Ramos (cell line): ENCODE measurements around the gene ABCA12.
"Not testable (repeated sequence)": the region's sequence is repeated elsewhere in the genome, so short reads cannot be mapped to it uniquely, and the experiment has no call there.

Source experiments
- in situ Hi-C: fragments of 300-500 bp; cut with MboI; formaldehyde crosslinking; loops from one replicate; pipeline ENCODE4 v1.14.3; 2022; ENCODE audit warnings: low sequenced_read_pairs; ENCODE audit not compliant: unreplicated experiment

Gene ABCA12, protein sequence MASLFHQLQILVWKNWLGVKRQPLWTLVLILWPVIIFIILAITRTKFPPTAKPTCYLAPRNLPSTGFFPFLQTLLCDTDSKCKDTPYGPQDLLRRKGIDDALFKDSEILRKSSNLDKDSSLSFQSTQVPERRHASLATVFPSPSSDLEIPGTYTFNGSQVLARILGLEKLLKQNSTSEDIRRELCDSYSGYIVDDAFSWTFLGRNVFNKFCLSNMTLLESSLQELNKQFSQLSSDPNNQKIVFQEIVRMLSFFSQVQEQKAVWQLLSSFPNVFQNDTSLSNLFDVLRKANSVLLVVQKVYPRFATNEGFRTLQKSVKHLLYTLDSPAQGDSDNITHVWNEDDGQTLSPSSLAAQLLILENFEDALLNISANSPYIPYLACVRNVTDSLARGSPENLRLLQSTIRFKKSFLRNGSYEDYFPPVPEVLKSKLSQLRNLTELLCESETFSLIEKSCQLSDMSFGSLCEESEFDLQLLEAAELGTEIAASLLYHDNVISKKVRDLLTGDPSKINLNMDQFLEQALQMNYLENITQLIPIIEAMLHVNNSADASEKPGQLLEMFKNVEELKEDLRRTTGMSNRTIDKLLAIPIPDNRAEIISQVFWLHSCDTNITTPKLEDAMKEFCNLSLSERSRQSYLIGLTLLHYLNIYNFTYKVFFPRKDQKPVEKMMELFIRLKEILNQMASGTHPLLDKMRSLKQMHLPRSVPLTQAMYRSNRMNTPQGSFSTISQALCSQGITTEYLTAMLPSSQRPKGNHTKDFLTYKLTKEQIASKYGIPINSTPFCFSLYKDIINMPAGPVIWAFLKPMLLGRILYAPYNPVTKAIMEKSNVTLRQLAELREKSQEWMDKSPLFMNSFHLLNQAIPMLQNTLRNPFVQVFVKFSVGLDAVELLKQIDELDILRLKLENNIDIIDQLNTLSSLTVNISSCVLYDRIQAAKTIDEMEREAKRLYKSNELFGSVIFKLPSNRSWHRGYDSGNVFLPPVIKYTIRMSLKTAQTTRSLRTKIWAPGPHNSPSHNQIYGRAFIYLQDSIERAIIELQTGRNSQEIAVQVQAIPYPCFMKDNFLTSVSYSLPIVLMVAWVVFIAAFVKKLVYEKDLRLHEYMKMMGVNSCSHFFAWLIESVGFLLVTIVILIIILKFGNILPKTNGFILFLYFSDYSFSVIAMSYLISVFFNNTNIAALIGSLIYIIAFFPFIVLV (N-terminal part only)

GRCh38 chr2:215138479-215138878 is at the start of gene ABCA12:
TSS of gene ABCA12 (minus strand) at chr2:215138626. CDS start at chr2:215138208, 418 bp downstream.
- in situ Hi-C loops: no loop called here

- in situ Hi-C loops: no loop called here
Measured at GRCh38 chr2:215188078-215188477, 49.7 kb upstream of the ABCA12 start.

DNA sequence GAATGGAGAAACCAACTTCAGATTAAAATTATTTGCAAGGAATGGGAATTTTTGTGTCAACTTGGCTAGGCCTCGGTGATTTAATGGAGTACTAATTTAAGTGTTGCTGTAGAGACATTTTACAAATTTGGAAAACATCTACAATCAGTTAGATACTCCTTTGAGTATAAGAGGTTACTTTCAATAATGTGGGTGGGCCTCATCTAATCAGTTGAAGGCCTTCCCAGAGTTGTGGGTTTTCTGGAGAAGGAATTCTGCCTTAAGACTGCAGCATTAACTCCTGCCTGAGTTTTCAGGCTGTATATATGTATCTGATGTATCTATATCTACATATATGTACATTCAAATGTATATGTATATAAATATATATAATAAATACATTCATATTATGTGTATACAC is 47.6 kb upstream of the ABCA12 start:
- in situ Hi-C loops: no loop called here

DNA sequence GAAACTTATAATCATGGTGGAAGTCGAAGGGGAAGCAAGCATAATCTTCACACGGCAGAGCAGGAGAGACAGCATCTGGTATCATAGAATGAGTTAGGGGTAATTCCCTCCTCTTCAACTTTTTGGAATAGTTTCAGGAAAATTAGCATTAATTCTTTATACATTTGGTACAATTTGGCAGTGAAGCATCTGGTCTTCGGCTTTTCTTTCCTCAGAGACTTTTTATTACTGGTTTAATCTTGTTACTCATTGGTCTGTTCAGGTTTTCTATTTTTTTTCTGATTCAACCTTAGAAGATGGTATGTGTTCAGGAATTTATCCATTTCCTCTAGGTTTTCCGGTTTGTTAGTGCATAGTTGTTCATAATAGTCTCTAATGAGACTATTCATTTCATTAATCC is 39.7 kb upstream of the ABCA12 start:
- in situ Hi-C loops: no loop called here

GRCh38 chr2:215171796-215172195 is 33.4 kb upstream of the ABCA12 start:
- in situ Hi-C loops: no loop called here

- in situ Hi-C loops: no loop called here
Measured at GRCh38 chr2:215171151-215171550, 32.7 kb upstream of the ABCA12 start.

- in situ Hi-C loops: not testable (repeated sequence)
Measured at GRCh38 chr2:215166505-215166904, 28.1 kb upstream of the ABCA12 start.

- in situ Hi-C loops: not testable (repeated sequence)
Measured at GRCh38 chr2:215163319-215163718, 24.9 kb upstream of the ABCA12 start.

DNA sequence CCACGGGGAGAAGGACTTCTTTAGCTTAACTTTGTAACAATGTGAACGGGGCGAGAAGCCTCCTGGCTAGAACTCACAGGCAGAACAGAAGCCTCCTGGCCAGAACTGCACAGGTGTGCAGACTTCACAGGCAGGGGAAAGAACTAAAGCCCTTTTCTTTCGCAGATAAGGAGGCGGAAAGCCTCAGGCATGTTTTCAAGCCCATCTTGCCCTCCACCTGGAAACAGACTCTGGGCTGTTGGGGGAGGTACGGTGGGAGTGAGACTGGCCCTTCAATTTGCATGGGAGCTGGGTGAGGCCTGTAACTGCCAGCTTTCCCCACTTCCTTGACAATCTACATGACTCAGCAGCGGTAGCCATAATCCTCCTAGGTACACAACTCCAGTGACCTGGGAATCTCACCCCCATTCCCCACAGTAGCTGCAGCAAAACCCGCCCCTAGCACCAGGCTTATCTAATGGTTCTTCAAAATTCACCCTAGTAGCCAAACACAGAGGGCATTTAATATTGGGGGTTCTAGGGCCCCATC is 22.9 kb upstream of the ABCA12 start:
- in situ Hi-C loops: no loop called here

GRCh38 chr2:215160081-215160480 is 21.7 kb upstream of the ABCA12 start:
- in situ Hi-C loops: no loop called here

- in situ Hi-C loops: no loop called here
Measured at GRCh38 chr2:215156453-215156852, 18.0 kb upstream of the ABCA12 start.

DNA sequence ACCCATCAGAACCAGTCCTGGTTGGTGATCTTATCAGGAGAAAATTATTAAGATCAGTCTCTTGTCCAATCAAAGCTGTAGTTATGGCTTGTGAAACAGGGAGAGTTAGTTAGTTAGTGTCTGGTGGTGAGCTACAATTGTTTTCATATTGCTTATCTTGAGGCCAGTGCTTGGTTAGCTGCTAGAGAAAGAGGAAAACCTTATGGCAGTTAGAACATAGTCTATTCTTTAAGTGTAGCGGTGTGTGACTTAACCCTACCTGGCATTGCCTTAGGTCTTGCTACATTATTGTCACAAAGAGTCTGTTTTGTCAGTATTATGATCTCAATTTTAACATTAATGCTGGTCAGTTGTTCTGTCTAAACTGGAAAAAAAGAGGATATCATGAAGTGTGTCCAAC is 11.5 kb upstream of the ABCA12 start:
- in situ Hi-C loops: no loop called here

DNA sequence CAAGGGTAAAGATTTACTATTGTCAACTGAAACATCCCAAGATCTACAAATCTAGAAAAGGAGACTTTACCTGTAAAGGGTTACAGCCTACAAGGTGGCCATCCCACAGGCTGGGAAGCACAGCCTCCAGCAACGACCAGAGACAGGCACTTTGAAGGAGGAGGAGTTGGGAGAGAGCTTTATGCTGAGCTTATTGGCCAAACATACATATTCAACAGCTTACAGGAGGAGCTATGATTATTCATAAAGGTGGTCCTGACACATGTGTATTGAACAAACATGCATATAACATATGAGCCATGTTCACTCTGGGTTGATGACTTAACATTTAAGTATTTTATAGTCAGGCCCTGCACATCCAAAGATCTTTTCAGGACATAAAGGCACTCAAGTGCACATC is 11.1 kb upstream of the ABCA12 start:
- in situ Hi-C loops: no loop called here

DNA sequence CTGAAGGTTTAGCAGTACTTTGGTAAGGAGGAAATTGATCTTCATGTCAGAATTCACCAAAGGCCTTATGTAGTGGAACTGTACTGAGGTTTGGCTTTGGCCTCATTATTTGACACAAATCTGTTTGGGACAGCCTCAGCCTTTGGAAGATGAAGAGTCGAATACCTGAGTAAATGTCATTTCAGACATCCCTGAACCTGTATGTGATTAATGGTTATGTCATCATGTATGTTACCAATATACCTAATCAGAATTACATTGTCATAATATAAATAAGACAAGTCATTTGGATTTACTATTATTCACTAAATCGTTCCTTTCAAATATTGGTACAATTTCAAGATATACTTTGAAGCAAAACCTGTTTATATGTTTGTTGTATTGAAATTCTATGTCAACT is 10.6 kb upstream of the ABCA12 start:
- in situ Hi-C loops: no loop called here

DNA sequence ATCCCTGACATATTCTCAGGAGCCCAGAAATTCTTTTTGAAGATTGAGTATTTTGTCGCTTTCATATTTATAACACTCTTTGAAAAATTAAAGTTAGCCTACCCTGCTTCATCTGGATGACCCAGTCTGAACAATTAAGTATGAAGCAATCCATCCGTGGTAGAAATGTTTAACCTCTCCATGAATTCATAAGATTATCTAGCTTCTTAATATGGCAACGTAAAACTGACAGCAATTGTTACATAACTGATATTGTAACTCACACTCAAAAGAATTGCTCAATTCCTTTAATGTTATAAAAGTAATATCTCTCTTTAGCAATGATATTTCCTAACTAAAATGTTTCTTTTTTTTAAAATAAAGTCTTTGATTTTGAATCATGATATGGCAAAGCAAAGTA is 7.2 kb upstream of the ABCA12 start:
- in situ Hi-C loops: no loop called here

- in situ Hi-C loops: no loop called here
Measured at GRCh38 chr2:215144106-215144875, 5.9 kb upstream of the ABCA12 start.

GRCh38 chr2:215143458-215143857 is 5.0 kb upstream of the ABCA12 start:
- in situ Hi-C loops: no loop called here

DNA sequence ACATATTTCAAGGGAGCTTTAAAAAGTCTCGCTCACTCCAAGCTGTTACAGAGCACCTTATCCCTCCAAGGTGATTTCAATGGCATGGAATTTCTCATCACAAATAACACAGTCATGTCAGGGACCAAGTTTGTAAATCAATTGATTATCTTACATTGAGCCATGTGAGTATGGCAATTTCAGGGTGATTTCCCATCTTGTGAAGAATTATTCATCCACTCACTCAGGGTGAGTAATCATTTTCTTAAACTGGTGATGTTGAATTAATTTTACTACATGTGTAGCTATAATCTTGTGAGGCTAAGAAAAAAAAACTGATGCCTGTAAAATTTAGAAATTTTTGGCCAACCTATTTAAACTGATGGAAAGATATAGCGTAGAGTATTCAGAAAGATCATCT is 3.3 kb upstream of the ABCA12 start:
- in situ Hi-C loops: no loop called here

DNA sequence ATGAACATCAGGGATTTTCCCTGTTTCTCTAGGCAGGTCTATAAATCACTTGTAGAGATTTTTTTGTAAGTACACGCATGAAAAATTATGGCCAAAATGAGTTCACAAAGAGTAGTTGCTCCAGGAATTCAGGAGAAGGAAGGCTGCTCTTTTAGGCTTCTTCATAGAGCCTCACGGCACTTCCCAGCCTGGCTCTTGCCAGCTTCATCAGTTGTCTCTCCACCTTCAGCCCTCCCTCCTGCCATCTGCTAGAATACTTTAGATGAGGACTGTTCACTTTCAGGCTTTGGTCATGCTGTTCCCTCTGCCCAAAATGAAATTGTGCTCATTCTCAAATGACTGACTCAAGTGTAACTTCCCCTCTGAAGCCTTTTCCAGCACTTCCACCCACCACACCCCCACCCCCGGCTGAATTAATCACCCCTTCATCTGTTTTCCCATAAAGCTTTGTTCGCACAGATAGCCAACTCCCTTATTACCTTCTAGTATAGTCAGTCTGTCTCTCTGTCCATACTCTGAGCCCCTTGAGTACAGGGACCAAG is 1.8 kb upstream of the ABCA12 start:
- in situ Hi-C loops: no loop called here
